CD4-positive, alpha-beta T cell treated with Interleukin-12 subunit alpha and Interleukin-12 subunit beta, for 1 hour (primary cell): Measurements from ENCODE around the gene CD200.
"Not testable (repeated sequence)": the region's sequence is repeated elsewhere in the genome, so short reads cannot be mapped to it uniquely, and the experiment has no call there.

Experiments
- DNase-seq: peaks from one replicate; pipeline ENCODE4 v3.0.0-alpha.2; 2020

Gene CD200

DNA sequence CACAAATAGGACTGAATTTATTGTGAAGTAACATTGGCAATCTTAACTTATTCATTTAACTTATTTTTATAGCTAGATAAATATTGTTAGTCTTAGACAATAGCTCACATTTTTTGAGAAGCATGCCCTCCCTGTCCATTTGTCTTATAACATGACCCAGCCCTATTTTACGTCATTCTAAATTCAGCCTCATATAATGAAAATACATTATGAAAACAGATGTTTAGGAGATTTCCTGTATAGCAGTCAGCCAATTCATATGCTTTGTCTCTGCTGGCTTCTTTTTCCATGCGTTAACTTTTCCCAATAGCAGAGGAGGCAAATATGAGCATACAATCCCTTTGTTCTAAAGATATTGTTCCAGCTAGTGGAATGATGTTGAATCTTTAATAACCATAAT, 29.3 kb downstream of the CD200 start:
- DNase-seq, result no peak

DNA sequence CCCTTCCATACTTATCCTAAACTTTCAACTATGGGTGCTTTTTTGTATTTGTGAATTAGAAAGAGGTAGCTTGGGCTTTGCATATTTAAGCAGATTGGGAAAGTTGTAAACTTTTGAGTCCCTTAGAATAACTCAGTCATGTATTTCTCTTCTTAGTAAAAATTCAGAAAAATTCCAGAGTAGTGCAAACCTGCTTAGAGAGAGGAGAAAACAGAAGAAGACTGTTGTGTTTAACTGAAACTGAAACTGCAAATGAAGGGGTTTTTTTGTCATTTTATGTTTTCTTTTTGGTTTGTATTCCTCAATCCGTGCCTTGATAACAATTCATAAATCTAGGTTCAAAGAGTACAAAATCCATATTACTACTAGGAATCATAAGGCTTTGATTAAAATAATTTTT, 31.3 kb downstream of the CD200 start:
- DNase-seq, result no peak

DNA sequence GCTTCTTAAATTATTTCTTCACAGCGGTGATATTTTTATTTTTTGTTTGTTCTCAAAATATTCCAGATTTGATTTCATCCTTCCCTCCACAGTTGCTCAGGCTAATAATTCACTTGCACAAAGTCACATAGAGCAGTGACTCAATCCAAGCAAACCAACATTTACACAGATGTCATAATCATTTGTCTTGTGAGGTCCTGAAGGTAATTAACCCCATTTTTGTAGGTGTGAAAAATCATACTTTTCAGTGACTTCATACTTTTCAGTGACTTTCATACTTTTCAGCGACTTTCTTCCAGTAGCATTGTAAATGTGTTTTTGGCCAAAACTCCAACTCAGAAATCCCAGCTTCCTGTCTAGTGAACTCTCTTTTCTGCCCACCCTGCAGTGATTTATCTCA, 32.1 kb downstream of the CD200 start:
- no peak for DNase-seq

DNA sequence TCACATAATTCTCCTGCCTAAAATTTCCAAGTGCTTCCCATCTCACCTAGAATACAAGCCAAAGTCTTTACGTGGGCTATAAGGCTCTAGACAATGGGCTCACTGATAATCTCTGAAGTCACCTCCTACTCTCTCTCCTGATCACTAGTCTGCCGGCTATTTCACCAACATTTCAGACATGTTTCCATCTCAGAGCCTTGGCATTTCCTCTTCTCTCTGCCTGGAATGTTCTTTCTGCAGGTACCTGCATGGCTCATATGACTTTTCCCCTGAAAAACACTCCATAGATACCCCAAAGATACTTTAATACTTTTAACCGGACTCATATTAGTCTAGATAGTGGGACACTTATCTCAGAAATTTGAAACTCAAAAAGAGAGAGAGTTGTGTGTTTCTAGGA, 32.7 kb downstream of the CD200 start:
- DNase-seq, result no peak

DNA sequence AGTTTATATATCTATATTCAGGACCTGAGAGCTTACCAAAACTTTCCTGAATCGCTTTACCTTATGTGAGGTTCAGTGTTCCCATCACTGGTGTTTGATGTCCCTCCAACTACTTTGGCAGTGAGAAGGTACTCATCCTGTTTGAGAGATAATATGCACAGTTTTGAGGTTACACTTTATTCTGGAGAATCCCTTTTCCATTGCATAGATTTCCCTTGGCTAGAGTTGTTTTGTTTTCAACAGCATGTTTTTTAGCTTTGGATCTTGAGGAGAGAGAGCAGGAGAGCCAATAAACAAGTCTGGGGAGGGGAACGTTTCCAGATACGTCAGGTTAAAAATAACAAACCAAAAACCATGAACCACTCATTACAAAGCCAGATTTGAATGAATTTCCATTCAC, 33.6 kb downstream of the CD200 start:
- no peak for DNase-seq

DNA sequence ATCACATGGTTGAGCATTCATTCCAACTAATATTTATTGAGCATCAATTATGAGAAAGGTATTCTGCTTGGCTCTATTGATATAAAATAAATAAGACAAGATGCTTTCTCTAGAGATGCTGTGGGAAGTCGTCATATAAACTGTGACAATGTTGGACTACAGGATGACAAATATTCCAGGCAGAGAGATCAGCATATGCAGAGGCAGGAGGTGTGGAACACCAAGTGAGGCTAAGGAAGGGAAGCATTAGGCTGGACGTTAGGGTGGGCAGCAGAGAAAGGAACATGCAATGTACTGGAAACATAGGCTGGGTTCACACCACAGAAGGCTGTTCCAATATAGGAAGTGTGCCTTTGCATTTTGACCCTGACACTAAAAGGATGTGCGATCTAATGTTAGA, 38.6 kb downstream of the CD200 start:
- DNase-seq, result no peak

DNA sequence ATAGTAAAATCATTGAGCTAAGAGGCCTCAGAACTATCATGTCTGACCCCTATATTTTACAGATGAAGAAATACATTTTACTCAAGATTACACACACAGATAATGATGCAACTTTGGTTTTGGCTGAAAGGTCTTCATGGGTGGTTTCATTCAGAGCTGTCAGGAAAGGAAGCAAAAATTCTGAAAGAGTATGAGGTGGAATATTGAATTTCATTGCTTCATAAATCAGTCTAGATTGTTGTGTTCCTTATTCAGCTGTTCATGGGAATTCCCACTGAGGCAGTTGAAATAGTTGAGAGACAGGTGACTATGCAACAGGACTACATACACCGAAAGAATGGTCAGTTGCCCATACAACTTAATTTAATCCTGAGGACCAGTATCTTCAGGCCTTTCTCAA, 39.4 kb downstream of the CD200 start:
- DNase-seq, result no peak

DNA sequence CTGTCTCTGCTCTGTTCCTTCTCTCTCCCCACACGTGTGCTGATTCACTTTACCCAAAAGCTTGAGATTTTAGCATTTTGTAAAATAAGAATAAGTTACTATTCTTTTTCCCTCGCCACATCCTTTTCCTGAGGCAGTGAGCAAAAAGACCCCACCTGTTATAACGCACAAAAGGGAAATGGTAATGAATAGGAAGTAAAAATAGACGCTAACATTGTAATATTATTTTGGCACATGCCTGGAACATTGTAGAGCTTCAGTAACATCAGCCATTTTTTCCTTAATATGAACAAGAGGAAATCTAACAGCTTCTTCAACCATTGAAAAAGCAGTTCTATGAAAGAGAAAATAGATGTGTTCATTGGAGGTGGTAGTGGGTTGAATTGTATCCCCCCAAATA, 40.5 kb downstream of the CD200 start:
- DNase-seq, result no peak

DNA sequence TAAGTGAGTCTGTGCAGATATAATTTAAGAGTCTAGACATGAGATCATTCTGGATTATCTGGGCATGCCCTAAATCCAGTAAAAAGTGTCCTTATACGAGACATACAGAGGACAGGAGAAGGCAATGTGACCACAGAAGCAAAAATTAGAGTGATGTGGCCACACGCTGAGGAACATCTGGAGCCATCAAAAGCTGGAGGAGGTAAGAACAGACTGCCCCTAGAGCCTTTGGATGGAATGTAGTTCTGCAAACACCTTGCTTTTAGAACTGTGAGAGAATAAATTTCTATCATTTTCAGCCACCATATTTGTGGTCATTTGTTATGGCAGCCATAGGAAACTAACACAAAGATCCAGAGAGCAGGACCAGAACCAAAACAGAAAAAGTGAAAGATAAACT, 41.0 kb downstream of the CD200 start:
- no peak for DNase-seq

DNA sequence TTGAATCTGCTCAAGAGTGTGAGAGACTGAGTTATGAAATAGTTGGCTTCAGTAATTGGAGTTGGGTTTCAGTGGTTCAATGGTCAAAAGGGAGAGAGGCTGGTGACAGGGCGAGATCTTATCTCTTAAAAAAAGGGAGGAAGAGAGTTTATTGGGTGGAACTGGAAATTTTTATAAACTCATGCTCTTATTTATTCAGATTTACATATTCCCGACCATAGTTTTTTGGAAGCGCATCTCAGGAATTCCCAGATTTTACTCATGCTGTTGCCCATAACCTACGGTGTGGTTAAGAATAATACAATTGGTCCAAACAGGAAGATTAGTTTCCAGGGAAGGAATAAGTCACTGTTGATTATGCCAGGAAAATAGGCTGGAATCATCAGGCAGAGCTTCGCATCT, 41.4 kb downstream of the CD200 start:
- no peak for DNase-seq

DNA sequence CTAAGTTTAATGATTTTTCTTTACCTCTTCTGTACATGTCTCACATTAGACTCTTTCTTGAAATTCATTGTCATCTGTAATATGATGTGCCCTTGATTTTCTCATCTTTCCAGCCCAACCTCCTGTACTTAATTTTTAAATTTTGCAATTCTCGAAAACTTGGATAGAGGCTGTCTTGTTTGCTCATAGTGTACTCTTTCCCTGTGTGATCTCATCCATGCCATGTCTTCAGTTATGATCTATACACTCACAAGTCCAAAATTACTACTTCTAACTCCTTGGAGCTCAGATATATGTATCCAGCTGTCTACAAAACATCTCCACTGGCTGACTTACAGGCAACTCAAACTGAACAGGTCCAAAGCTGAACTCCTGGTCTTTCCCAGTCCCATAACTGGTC, 42.2 kb downstream of the CD200 start:
- no peak for DNase-seq

DNA sequence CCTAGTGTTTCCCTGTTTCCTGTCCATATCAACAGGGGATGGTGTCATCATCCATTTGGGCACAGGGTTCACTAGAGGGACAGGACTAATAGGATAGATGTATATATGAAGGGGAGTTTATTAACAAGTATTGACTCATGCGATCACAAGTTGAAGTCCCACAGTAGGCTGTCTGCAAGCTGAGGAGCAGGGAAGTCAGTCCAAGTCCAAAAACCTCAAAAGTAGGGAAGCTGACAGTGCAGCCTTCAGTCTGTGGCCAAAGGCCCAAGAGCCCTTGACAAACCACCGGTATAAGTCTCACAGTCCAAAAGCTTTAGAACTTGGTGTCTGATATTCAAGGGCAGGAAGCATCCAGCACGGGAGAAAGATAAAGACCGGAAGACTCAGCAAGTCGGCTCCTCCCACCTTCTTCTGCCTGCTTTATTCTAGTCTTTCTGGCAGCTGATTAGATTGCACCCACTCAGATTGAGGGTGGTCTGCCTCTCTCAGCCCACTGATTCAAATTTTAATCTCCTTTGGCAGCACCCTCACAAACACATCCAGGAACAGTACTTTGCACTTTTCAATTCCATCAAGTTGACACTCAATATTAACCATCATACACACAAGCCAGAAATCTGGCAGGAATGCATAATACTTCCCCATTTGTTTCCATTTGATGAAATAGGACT, 43.4 kb downstream of the CD200 start:
- no peak for DNase-seq

DNA sequence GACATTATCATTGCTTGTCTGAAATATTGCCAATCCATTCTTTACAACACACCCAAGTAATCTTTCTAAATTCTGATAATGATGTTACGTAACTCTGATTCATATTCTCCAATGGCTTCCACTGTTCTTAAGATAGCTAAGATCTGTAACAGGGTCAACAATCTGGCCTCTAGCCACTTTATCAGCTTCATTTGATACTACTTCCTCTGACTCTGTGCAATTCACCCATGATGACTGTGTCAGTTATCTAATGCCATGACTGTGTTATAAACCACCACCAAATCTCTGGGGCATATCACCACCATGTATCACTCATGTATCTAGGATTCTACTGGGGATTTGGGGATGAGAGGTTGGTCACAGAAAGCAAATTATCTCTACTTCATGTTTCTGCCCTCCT, 44.0 kb downstream of the CD200 start:
- no peak for DNase-seq

DNA sequence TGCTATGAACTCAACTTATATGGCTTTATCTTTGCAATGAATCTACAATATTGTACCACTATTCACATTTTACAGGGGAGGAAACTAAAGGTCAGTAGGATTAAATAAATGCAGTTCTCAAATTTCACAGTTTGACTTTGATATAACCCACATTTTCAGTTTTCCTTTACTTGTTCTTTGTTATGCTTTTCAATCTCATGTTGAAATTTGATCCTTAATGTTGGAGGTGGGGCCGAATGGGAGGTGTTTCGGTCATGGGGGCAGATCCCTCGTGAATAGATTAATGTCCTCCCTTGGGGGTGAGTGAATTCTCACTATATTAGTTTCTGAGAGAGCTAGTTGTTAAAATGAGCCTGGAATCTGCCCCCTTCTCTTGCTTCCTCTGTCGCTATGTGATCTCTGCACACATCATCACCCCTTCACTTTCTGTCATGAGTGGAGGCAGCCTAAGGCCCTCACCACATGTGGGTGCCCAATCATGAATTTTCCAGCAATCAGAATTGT, 44.7 kb downstream of the CD200 start:
- DNase-seq, result no peak

DNA sequence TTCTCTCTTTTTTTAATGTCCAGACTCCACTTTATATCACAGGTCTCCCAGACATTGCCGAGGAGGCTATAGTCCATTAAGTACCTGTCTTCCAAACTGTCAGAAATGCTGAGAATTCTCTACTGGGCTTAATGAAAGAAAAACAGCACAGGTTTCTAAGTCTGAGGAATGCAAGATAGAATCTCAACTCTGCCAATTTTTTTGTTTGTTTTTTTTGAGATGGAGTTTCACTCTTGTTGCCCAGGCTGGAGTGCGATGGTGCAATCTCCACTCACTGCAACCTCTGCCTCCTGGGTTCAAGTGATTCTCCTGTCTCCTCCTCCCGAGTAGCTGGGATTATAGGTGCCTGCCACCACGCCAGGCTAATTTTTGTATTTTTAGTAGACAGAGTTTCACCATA, 45.4 kb downstream of the CD200 start:
- not testable (repeated sequence) for DNase-seq

DNA sequence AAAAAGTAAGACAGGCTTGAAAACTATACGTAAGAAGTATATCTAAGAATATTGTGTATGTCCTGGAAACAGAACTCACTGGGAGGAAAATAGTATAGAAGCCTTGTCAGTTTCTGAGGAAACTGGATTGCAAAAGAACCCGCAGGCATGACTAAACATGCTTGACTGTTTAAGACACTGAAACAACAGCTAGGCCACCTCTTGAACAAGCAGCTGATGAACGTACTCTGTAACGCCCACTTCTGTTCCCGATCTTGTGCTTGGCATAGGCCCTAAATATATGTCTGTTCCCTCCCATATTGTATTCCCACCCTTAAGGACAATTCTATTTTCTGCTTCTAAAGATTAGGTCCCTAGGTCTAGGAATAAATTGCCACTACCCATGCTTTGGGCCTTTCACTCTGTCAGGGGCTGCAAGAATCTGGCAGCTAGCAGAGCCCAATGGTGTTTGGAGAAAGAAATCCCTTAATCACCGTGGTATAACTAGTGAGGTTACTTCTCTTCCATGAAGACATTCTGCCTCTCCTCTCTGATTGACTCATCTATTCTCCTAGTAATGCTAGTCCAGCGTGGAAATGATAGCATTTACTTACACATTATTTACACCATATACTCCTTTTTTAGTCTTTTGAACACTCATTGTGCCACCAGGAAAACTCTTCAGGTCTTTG, 46.2 kb downstream of the CD200 start:
- no peak for DNase-seq

DNA sequence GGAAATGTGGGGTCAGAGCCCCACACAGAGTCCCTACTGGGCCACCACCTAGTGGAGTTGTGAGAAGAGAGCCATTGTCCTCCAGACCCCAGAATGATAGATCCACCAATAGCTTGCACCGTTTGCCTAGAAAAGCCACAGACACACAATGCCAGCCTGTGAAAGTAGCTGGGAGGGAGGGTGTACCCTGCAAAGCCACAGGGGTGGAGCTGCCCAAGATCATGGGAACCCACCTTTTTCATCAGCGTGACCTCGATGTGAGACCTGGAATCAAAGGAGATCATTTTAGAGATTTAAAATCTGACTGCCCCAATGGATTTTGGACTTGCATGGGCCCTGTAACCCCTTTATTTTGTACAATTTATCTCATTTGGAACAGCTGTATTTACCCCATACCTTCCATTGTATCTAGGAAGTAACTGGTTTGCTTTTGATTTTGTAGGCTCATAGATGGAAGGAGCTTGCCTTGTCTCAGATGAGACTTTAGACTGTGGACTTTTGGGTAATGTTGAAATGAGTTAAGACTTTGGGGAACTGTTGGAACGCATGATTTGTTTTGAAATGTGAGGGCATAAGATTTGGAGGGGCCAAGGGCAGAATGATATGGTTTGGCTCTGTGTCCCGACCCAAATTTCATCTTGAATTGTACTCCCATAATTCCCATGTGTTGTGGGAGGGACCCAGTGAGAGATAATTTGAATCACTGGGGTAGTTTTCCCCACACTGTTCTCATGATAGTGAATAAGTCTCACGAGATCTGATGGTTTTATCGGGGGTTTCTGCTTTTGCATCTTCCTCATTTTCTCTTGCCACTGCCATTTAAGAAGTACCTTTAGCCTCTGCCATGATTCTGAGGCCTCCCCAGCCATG, 49.0 kb downstream of the CD200 start:
- no peak for DNase-seq

DNA sequence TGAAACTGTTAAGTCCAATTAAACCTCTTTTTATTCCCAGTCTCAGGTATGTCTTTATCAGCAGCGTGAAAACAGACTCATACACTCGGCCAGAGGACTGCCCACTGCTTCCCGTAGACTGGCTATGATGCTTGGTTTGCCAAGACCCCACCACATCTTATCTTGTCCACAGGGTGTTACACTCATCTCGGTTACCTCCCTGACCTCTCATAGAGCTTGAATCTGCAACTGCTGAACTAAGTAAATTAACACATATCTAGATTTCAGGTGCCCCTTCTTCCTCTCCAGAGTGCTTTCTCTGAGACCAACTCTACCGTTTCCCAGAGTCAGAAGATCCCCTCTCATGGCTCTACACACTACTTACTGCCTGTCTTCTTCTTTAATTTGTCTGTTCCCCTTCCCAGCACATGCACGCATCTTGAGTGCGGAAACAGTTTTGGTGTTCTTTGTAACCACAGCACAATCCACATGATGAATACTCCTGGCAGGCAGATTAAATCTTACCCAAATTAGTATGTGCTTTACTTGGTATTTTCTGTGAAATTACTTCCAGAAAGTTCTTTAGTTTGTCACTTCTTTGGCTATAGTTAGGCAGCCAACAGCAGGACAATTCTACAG, 49.7 kb downstream of the CD200 start:
- no peak for DNase-seq

DNA sequence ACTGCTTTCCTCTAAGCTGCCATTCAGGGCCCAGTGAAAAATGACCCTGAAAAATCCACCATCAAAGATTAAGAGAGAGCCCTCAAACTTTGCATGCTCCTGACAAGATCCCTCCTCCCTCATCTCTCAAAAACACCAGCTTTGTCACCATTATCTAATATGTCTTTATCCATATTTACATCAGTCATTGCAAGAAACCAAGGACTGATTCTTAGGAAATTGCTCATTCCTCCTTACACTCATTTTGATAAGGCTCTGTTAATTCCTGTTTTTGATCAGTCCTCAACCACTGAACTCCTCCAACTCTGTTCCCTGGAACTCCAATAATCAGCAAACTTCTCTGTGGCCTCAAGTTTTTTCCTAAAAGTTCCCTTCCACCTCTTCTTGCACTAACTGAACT, 51.8 kb downstream of the CD200 start:
- DNase-seq, result no peak

DNA sequence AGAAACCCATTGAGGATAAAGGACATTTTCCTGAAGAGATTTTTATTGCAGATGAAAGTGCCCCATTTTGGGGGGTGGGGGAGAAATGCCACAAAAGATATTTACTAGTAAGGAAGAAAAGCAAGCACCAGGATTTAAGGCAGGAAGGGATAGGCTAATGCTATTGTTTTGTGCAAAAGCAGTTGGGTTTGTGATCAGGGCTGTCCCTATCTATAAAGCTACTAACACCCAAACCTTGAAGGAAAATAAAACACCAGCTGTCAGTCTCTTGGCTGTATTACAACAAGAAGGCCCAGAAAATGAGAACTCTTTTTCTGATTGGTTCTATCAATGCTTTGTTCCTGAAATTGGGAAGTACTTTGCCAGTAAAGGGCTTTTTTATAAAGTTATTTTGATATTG, 56.0 kb downstream of the CD200 start:
- no peak for DNase-seq

DNA sequence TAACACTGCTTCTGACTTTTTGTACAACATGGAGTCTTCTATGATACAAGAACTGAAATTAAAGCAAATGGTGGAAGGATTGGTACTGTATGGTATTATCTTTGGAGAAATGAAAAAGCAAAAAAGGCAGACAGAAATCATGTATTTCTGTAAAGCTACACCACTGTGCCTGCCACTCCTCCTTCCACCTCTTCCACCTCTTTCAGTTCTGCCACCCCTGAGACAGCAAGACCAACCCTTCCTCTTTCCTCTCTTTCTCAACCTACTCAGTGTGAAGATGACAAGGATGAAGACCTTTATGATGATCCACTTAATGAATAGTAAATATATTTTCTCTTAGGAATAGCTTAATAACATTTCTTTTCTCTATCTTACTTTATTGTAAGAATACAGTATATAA, 57.0 kb downstream of the CD200 start:
- DNase-seq, result no peak

DNA sequence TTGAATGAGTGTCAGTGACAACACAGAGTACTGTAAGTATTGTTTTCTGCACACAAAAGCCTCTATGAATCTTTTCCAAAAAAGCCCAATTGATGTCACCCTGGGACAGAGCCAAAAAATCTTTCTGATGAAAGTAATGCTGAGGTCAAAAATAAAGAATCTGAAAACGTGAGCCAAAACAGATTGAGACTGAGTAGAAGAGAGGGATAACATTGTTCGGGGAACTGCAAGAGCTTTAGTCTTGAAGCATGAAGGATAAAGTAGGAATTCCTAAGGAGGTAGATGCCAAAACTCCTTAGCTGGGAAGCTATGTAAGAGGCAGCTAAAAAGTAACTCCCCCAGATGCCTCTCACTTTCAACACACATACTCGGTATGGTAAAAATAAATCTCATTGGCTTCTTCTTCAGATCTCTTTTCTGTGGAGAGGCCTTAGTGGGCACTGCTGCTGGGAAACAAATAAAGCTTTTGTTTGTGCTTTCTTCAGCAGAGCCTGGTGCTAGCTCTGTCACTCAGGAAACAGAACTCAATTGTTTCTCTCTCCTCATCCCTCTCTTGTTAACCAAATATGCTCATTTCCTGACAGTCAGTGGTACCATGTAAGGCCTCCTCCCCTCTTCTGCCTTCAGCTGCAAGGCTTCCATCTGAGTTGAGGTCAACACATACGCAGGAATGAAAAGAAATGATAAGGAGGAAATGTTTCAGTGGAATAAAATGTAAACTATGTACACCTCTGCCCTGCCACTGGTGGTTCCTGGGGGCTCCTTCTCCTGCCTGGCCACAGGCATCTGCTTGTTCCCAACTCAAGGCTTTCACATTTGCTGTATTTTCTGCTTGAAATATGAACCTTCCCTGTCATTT, 58.1 kb downstream of the CD200 start:
- DNase-seq, result no peak

DNA sequence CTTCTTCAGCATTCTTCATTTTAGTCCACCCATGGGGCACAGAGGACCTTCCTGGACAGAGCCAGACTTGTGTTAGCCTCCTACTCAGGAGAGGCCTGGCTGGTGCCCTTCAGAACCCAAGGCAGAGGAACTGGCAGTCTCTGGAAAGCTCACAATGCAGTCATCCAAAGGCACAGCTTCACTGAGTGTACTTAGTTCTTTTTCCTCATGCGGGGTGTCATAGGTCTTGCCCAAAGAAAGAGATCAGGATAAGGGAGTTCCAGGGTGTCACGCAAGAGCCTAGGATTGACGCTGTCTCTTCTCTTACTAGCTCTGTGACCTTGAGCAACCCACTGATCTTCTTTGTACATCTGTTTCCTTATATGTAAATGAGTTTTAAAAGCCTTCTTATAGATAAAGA, 58.7 kb downstream of the CD200 start:
- no peak for DNase-seq
